ENCODE data around the gene RHOT2.

Gene RHOT2

GRCh38 chr16:674968-675883 lies 7.3 kb downstream of the RHOT2 start, which contains the start of gene RHBDL1:
RHBDL1 (plus strand) TSS chr16:675671; CDS start chr16:675791, 120 bp downstream.
- H3K4me3 ChIP-seq, result no peak within 1 kb of the TSS

GRCh38 chr16:675884-676564 lies 8.1 kb downstream of the RHOT2 start:
- H3K36me3 ChIP-seq (replicated peaks), result peaks cover 32% of the 10 kb centered on the region
- in situ Hi-C loops (cut with MboI; ENCODE audit: low sequenced_read_pairs), result no loop called here
- no peak overlapping the region for H3K4me3 ChIP-seq
- peaks cover 7% of the 10 kb centered on the region for H3K4me1 ChIP-seq
- H3K9me3 ChIP-seq, result no peaks in the 10 kb centered on the region
- no peaks in the 10 kb centered on the region for H3K27me3 ChIP-seq (ENCODE audit: low read depth)
- no peak for DNase-seq (ENCODE audit: low spot score in 2 of 2)

More at GRCh38 chr16:674968-675883, 7.3 kb downstream of the RHOT2 start, which contains the start of gene RHBDL1:
- DNase-seq (ENCODE audit: low spot score in 2 of 2), result peak in 1 of 2 experiments; percentile 54
- in situ Hi-C loops (cut with MboI; ENCODE audit: low sequenced_read_pairs), result no loop called here
- Histone ChIP-seq H3K9me3 (no peaks in the 10 kb centered on the region), H3K27me3 (ENCODE audit: low read depth) (no peaks in the 10 kb centered on the region), H3K4me1 (peaks cover 6% of the 10 kb centered on the region; the same call in 1 of the 2 replicates), H3K36me3 (replicated peaks) (peaks cover 38% of the 10 kb centered on the region)

- Histone ChIP-seq H3K4me3 (no peak overlapping the region), H3K27me3 (ENCODE audit: low read depth) (no peaks in the 10 kb centered on the region), H3K4me1 (peaks cover 12% of the 10 kb centered on the region), H3K36me3 (replicated peaks) (peaks cover 33% of the 10 kb centered on the region), H3K9me3 (no peaks in the 10 kb centered on the region)
- no peak for DNase-seq (ENCODE audit: low spot score in 2 of 2)
- in situ Hi-C loops (cut with MboI; ENCODE audit: low sequenced_read_pairs), result no loop called here
Observed at GRCh38 chr16:676565-676902, 8.6 kb downstream of the RHOT2 start.

GRCh38 chr16:676913-677312 lies 9.0 kb downstream of the RHOT2 start:
- Histone ChIP-seq H3K9me3 (no peaks in the 10 kb centered on the region), H3K36me3 (replicated peaks) (peaks cover 36% of the 10 kb centered on the region), H3K4me3 (no peak overlapping the region), H3K4me1 (peaks cover 16% of the 10 kb centered on the region), H3K27me3 (ENCODE audit: low read depth) (no peaks in the 10 kb centered on the region)
- in situ Hi-C loops (cut with MboI; ENCODE audit: low sequenced_read_pairs), result no loop called here
- no peak for DNase-seq (ENCODE audit: low spot score in 2 of 2)

- in situ Hi-C loops (cut with MboI; ENCODE audit: low sequenced_read_pairs), result no loop called here
- Histone ChIP-seq H3K9me3 (no peaks in the 10 kb centered on the region), H3K36me3 (replicated peaks) (peaks cover 36% of the 10 kb centered on the region), H3K4me1 (peaks cover 19% of the 10 kb centered on the region), H3K4me3 (no peak overlapping the region), H3K27me3 (ENCODE audit: low read depth) (no peaks in the 10 kb centered on the region)
- DNase-seq (ENCODE audit: low spot score in 2 of 2), result no peak
Observed at GRCh38 chr16:677316-678190, 9.6 kb downstream of the RHOT2 start.

- H3K9me3 ChIP-seq, result no peaks in the 10 kb centered on the region
- peaks cover 36% of the 10 kb centered on the region for H3K36me3 ChIP-seq (replicated peaks)
- H3K4me1 ChIP-seq, result peaks cover 26% of the 10 kb centered on the region
- H3K27me3 ChIP-seq (ENCODE audit: low read depth), result no peaks in the 10 kb centered on the region
- H3K4me3 ChIP-seq, result no peak overlapping the region
- no peak for DNase-seq (ENCODE audit: low spot score in 2 of 2)
- in situ Hi-C loops (cut with MboI; ENCODE audit: low sequenced_read_pairs), result no loop called here
Observed at GRCh38 chr16:678209-678857, 10.4 kb downstream of the RHOT2 start.

- H3K9me3 ChIP-seq, result no peaks in the 10 kb centered on the region
- peak overlapping the region; percentile 40 for H3K4me3 ChIP-seq
- peak; percentile 65 to 89 for DNase-seq (ENCODE audit: low spot score in 2 of 2)
- peaks cover 26% of the 10 kb centered on the region for H3K4me1 ChIP-seq
- no peaks in the 10 kb centered on the region for H3K27me3 ChIP-seq (ENCODE audit: low read depth)
- peaks cover 29% of the 10 kb centered on the region for H3K36me3 ChIP-seq (replicated peaks)
- in situ Hi-C loops (cut with MboI; ENCODE audit: low sequenced_read_pairs), result no loop called here
Observed at GRCh38 chr16:678858-679813, 11.2 kb downstream of the RHOT2 start.

GRCh38 chr16:679814-680624 lies 12.1 kb downstream of the RHOT2 start, which contains the start of gene STUB1:
STUB1 (plus strand) TSS chr16:680410; CDS start chr16:680526, 116 bp downstream.
- Histone ChIP-seq H3K4me1 (peaks cover 26% of the 10 kb centered on the region), H3K4me3 (peak within 1 kb of the TSS; percentile 66), H3K27me3 (ENCODE audit: low read depth) (no peaks in the 10 kb centered on the region), H3K36me3 (replicated peaks) (peaks cover 26% of the 10 kb centered on the region), H3K9me3 (no peaks in the 10 kb centered on the region)
- peak; percentile 80 to 98 for DNase-seq (ENCODE audit: low spot score in 2 of 2)
- in situ Hi-C loops (cut with MboI; ENCODE audit: low sequenced_read_pairs), result no loop called here

GRCh38 chr16:680625-680945 lies 12.7 kb downstream of the RHOT2 start:
- Histone ChIP-seq H3K4me1 (peaks cover 26% of the 10 kb centered on the region), H3K4me3 (peak overlapping the region; percentile 66), H3K9me3 (no peaks in the 10 kb centered on the region), H3K27me3 (ENCODE audit: low read depth) (no peaks in the 10 kb centered on the region), H3K36me3 (replicated peaks) (peaks cover 31% of the 10 kb centered on the region)
- in situ Hi-C loops (cut with MboI; ENCODE audit: low sequenced_read_pairs), result no loop called here
- no peak for DNase-seq (ENCODE audit: low spot score in 2 of 2)

GRCh38 chr16:680967-681745 lies 13.2 kb downstream of the RHOT2 start:
- peak in 1 of 2 experiments; percentile 62 for DNase-seq (ENCODE audit: low spot score in 2 of 2)
- Histone ChIP-seq H3K27me3 (ENCODE audit: low read depth) (no peaks in the 10 kb centered on the region), H3K4me3 (peak overlapping the region; percentile 66), H3K36me3 (replicated peaks) (peaks cover 35% of the 10 kb centered on the region), H3K4me1 (peaks cover 26% of the 10 kb centered on the region), H3K9me3 (no peaks in the 10 kb centered on the region)
- in situ Hi-C loops (cut with MboI; ENCODE audit: low sequenced_read_pairs), result no loop called here

GRCh38 chr16:681746-682427 lies 14.0 kb downstream of the RHOT2 start:
- H3K4me3 ChIP-seq, result peak overlapping the region; percentile 66
- in situ Hi-C loops (cut with MboI; ENCODE audit: low sequenced_read_pairs), result no loop called here
- peaks cover 26% of the 10 kb centered on the region for H3K4me1 ChIP-seq
- H3K9me3 ChIP-seq, result no peaks in the 10 kb centered on the region
- H3K27me3 ChIP-seq (ENCODE audit: low read depth), result no peaks in the 10 kb centered on the region
- no peak for DNase-seq (ENCODE audit: low spot score in 2 of 2)
- H3K36me3 ChIP-seq (replicated peaks), result peaks cover 42% of the 10 kb centered on the region

Data from HAP-1 (cell line).